GM06990 (cell line): ENCODE measurements around the gene HSPA9.

Source experiments
- DNase-seq: peaks from one replicate; pipeline ENCODE4 v3.0.0-alpha.2; 2011; ENCODE audit not compliant: insufficient read length; ENCODE audit errors: extremely low read depth
- H3K27me3 ChIP-seq: replicated peaks from 2 replicates; pipeline ENCODE4 v1.6.0; 2011; ENCODE audit warnings: low read length; ENCODE audit not compliant: control insufficient read depth, insufficient read depth
- H3K36me3 ChIP-seq: 2 replicates; pipeline ENCODE4 v1.5.1; 2011; ENCODE audit warnings: low read length; ENCODE audit not compliant: control insufficient read depth, insufficient read depth
- H3K4me3 ChIP-seq: replicated peaks from 2 replicates; pipeline ENCODE4 v1.5.1; 2011; ENCODE audit warnings: low read depth, mild to moderate bottlenecking, control low read depth, low read length
- CTCF ChIP-seq: IDR thresholded peaks from 2 replicates; pipeline ENCODE4 v1.5.1; 2011; ENCODE audit warnings: low read length, control low read depth, mild to moderate bottlenecking, inconsistent platforms; ENCODE audit not compliant: insufficient read depth, poor library complexity, severe bottlenecking

Gene HSPA9

GRCh38 chr5:138533973-138534941, 40.9 kb downstream of the HSPA9 start:
- H3K27me3 ChIP-seq: no peaks in the 10 kb centered on the region
- H3K4me3 ChIP-seq: no peak overlapping the region
- H3K36me3 ChIP-seq: peaks cover 3% of the 10 kb centered on the region
- DNase-seq: no peak
- TF ChIP-seq CTCF: no peak

GRCh38 chr5:138529812-138530211, 45.4 kb downstream of the HSPA9 start:
- no peak for DNase-seq
- Histone ChIP-seq H3K27me3 (no peaks in the 10 kb centered on the region), H3K36me3 (peaks cover 5% of the 10 kb centered on the region), H3K4me3 (no peak overlapping the region)
- TF ChIP-seq CTCF: no peak

DNA sequence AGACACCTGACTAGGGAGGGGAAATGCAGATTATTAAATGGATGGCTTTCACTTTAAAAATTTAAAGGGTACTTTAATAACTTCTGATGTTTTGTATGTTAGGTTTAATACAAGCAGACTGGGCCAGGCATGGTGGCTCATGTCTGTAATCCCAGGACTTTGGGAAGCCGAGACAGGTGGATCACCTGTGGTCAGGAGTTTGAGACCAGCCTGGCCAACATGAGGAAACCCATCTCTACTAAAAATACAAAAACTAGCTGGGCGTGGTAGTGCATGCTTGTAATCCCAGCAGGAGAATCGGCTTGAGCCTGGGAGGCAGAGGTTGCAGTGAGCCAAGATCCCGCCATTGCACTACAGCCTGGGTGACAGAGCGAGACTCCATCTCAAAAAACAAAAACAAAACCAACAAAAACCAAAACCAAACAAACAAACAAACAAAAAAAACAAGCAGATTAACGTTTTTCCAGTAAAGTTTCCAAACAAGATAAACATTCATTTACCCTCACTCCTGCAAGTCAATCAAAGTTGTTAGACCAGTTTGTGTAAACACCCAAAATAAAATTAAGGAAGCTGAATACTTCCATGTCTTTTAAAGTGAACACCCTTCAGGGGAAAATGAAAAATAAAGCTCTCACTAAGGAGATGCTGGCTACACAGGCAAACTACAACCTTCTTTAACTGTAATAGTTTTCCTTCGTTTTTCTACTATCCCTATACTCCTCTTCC, 46.3 kb downstream of the HSPA9 start:
- no peak overlapping the region for H3K4me3 ChIP-seq
- peaks cover 5% of the 10 kb centered on the region for H3K36me3 ChIP-seq
- no peaks in the 10 kb centered on the region for H3K27me3 ChIP-seq
- no peak for TF ChIP-seq CTCF
- no peak for DNase-seq

DNA sequence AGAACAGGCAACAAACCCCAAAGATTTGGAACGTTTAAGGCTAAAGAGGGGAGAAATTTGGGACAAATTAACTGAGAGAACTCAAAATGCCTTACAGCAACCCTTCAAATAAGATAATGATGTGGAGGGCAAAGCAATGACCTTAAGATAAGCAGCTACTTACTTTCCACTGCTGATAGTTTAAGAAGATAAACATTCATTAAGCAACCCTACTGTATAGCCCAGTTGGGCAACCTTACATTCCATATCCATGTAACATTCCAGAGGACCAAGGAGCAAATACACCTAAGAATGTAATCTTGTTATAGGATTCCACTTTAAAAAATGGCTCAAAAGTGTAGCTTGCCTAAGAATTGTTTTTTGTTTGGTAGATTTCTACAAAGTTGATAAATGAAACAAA, 47.0 kb downstream of the HSPA9 start:
- Histone ChIP-seq H3K4me3 (no peak overlapping the region), H3K36me3 (peaks cover 3% of the 10 kb centered on the region), H3K27me3 (no peaks in the 10 kb centered on the region)
- no peak for DNase-seq
- no peak for TF ChIP-seq CTCF

GRCh38 chr5:138527170-138527569, 48.0 kb downstream of the HSPA9 start:
- DNase-seq: no peak
- Histone ChIP-seq H3K27me3 (no peaks in the 10 kb centered on the region), H3K4me3 (no peak overlapping the region), H3K36me3 (peaks cover 3% of the 10 kb centered on the region)
- no peak for TF ChIP-seq CTCF
